CD4-positive, alpha-beta T cell treated with Interleukin-2 at 100 ng/mL for 4 hours (primary cell): ENCODE data around the gene CFAP73.

Experiments
- DNase-seq: peaks from one replicate; pipeline ENCODE4 v3.0.0-alpha.2; 2020; ENCODE audit warnings: low spot score

The CFAP73 gene

DNA sequence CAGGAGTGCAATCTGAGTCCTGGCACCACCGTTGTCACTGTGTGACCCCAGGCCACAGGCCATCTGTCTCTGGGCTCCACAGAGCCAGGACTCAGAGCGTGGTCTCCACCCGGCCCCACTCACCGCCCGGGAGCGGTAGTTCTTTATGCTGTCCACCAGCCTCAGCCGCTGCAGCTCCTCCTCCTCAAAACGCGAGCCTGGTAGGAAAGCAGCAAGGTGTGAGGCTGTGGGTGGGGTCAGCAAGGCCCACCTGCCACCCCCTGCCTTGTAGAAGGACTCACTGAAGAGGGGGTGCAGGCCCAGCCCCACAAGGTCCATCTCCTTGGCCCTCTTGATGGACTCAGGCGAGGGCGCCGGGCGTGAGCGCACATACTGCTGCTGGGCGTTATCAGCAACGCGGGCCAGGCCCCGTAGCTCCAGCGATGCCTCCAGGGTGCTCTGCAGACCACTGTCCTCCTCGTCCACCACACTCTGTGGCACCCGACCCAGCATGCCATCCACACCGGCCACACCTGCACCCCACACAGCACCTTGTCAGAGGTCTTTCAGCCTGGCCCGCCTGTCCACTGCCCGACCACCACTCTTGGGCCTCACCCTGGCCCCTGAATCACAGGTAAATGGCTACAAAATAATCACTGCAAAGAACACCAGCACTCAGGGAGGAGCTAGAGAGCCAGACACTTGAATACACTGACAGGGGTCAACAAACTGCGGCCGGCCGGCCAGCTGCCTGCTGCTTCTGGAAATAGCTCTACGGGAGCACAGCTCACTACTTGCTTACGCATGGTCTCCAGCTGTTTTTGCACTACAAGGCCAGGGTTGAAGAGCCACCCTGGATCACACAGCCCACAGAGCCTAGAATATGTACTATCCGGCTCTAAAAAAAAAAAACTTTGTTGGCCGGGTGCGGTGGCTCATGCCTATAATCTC, 16.3 kb downstream of the CFAP73 start:
- no peak for DNase-seq

DNA sequence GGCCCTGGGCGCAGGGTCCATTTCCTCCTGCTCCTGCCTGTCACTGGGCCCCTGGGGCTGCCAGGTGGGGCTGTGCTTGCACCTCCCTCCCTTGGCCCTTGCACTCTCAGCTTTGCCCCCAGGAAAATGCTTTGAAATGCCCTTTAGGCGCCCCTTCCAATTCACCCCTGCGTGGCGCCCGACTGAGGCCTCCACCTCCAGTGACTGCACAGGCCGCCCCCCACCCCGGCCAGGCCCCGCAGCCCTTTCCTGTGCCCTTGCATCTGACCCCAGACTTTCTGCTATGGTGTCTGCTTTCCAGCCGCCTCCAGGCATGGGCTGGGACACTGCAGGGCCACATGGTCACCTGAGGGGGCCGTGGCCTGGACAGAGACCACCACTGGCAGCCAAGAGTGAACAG, 18.3 kb downstream of the CFAP73 start:
- DNase-seq = no peak

DNA sequence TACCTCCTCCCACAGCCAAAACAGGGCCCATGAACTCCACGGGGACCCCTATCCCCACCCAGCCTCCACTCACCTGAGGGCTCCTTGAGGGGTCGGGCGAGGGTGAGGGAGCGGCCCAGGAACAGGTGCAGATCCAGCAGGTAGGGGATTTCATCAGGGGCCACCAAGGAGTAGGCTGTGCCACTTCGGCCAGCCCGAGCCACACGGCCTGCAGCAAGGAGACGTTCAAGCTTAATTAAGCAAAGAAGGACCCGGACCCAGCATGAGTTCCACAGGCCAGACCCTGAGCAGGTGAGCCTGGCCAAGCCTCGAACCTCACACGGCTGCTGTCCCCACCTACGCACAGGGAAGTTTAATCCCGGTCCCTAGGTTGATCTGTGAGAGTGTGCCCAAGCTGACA, 20.2 kb downstream of the CFAP73 start:
- no peak for DNase-seq

DNA sequence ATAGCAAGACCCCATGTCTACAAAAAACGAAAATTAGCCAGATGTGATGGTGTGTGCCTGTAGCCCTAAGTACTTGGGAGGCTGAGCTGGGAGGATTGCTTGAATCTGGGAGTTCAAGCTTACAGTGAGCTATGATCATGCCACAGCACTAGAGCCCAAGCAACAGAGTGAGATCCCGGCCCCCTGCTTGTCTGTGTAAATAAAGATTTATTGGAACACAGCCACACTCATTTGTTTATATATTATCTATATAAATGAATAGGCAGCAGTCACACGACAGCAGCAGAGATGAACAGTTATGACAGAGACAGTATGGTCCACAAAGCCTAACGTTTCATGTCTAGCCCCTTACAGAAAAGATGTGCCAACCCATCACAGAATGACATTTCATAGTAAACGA, 20.9 kb downstream of the CFAP73 start:
- no peak for DNase-seq

DNA sequence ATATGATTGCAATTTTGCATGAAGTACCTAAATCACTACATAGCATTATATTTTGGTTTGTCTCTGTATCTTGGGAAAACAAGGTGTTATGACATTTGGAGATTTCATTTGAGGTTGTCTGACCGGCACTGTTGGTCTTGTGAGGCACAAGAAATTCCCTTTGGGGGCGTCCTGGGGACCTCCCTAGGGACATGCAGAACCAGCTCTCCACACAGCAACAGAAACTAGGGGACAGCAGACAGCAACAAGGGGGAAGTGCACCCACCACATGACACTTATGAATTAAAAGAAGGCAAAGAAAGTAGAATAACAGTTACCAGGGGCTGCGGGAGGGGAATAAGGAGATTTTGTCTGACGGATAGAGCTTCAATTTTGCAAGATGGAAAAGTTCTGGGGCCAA, 21.4 kb downstream of the CFAP73 start:
- DNase-seq = no peak

DNA sequence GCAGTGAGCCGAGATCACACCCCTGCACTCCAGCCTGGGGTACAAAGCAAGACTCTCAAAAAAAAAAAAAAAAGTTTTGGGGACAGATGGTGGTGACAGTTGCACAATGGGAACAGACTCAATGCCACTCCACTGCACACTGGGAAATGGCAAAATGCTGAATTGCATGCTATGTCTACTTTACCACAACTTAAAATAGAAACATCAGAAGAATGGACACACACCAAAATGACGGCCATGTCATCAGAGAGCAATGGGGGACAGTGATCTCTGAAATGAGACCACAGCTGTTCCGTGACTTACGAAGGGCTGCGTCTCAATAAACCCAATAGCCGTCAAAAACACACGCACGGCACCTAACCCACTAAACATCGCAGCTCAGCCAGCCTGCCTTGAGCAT, 22.0 kb downstream of the CFAP73 start:
- no peak for DNase-seq

DNA sequence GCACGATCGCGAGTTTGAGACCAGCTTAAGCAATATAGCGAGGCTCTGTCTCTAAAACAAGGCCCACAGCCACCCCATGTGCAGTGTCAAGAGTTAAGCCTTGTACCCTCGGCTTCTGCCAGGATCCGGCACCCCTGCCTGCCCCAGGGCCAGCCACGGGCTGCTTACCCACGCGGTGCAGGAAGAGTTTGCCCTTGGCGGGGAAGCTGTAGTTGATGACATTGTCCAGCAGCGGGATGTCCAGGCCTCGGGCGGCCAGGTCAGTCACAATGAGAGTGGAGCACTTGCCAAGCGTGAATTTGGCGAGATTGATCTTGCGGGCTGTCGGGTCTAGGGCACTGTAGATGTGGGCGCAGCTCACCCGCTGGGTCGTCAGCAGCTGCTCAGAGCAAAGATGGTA, 22.7 kb downstream of the CFAP73 start:
- no peak for DNase-seq

DNA sequence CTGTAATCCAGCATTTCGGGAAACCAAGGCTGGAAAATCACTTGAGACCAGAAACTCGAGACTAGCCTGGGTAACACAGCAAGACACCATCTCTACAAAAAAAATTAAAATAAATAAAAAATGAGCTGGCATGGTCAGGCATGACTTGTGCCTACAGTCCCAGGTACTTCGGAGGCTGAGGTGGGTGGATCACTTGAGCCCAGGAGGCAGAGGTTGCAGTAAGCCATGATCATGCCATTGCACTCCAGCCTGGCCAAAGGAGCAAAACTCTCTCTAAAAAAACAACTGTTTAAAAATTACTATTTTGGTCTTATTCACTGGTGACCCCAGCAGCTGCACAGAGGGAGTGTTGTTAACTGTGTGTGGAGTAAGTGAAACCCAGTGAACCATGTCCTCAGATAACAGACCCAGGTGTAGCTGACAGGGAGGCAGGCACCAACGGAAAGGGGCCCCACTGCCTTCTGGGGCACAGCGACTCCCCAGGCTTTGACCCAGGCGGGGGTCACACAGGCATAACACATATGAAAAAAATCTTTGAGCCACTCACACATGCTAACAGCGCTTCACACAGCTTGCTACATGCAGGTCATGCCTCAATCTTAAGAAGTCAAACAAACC, 23.7 kb downstream of the CFAP73 start:
- no peak for DNase-seq

DNA sequence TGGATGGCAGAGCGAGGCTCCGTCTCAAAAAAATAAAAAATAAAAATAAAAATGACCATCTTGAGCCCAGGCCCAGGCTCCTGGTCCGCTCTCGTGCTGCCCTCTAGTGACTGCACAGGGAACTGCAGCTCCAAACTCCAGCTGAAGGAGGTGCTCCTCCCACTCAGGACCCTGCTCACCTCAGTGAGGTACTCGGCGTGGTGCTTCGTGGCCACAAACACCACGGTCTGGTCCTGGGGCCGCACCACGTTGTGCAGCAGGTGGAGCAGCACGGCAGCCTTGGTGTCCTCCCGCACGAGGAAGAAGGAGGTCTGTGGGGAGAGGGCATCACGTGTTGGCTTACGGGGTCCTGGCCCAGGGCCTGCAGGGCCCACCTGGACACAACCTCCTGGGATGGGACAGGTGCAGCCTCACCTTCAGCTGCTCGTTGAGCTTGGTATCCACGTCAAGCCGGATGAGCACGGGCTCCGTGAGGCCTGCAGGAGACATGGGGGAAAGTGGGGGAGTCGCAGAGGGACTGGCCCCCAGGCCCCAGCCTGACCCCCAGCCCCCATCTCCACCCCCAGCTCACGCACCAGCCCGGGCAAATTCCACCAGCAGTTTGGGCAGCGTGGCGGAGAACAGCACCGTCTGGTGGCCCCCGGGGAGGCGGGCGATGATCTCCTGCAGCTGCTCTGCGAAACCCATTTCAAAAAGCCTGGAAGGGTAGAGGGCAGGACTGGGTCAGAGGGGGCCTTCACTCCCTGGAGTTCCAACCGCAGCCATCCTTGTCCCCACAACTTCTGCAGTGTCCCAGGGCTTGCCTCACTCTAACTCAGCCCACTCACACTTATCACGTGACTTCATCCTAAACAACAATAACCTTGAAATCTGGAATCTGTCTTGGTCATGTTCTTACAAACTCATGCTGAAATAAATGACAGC, 25.2 kb downstream of the CFAP73 start:
- peak; percentile 81 for DNase-seq

DNA sequence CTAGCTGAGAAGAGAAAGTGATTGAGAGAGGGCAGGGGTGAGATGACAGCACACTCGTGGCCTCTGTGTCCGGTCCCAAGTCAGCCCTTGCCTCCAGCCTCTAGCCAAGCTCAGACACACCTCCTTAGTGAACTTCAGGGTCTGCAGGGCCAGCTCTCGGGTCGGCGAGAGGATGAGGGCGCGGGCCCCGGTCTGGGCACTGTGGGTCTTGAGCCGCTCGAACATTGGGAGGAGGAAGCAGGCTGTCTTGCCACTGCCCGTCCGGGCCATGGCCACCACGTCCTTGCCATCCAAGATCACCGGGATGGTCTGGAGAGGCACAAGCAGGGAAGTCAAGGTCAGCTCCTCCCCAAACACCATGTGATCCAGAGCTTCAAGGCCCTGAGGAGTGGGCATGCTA, 29.5 kb downstream of the CFAP73 start:
- DNase-seq = no peak

DNA sequence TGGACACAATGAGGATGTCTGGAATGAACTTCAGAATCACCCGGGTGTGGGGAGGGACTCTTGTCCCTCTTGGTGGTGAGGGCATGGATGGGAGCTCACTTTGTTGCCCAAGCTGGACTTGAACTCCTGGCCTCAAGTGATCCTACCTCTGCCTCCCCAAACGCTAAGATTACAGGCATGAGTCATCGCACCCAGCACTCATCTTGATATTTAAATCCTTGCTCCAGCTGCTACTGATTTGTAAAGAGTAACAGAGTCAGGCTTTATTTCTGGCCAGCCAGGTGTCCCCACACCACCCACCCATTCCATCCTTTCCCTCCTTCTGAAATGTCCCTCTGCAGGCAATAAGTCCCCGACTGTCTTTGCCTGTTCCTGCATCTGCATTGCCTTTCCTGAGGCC, 30.8 kb downstream of the CFAP73 start:
- DNase-seq = no peak

DNA sequence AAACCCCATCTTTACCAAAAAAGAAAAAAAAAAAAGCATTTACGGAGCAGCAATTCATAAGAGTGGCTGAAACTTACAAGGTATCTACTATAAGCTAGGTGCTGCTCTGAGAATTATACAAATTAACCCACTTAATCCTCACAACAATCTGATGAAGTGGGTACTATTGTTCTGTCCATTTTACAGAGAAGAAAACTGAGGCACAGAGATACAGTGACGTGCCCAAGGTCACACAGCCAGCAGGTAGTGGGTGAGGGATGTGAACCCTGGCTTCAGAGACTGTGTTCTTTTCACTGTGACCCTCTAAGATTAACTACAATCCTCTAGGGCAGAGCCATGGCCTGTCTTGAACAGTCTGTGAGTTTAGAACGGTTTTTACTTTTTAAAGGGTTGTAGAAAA, 32.5 kb downstream of the CFAP73 start:
- DNase-seq = no peak

DNA sequence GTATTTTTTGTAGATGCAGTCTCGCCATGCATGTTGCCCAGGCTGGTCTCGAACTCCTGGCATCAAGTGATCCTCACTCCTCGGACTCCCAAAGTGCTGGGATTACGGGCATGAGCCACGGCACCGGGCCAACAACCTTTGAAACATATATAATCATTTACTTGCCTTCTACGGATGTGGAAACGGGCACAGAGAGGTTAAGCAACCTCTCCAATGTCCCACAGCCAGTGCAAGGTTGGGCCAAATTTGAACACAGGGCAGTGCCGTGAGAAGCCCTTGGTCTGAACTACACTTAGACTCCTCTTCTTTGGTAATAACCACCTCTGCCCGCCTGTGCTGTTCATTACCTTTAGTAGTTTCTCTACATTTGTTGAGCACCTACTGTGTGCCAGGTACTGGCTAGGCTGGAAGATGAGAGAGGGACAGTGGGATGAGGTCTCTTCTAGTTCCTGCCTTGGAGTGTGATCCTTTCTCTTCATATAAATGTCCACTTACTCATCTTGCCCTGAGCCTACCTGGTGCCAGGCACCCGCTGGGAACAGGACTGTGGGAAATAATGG, 33.6 kb downstream of the CFAP73 start:
- DNase-seq = no peak

DNA sequence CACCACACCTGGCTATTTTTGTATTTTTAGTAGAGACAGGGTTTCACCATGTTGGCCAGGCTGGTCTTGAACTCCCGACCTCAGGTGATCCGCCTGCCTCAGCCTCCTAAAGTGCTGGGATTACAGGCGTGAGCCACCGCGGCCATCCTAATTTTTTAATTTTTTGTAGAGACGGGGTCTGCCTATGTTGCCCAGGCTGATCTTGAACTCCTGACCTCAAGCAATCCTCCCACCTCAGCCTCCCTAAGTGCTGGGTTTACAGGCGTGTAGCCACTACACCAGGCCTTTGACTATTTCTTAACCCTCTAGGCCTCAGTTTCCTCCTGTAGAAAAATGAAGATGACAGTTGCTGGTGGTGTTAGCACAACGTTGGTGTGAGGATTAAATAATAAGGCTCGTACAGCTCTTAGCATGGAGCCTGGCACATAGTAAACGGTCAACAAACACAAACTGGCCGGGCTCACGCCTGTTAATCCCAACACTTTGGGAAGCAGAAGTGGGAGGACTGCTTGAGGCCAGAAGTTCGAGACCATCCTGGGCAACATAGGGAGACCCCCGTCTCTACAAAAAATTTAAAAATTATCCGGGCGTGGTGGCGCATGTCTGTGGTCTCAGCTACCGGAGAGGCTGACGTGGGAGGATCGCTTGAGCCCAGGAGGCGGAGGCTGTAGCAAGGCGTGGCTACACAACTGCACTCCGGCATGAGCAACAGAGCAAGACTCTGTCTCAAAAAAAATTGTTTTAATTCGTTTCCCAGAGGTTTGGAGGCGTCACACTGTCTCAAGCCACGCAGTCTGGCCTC, 34.8 kb downstream of the CFAP73 start:
- DNase-seq = no peak

DNA sequence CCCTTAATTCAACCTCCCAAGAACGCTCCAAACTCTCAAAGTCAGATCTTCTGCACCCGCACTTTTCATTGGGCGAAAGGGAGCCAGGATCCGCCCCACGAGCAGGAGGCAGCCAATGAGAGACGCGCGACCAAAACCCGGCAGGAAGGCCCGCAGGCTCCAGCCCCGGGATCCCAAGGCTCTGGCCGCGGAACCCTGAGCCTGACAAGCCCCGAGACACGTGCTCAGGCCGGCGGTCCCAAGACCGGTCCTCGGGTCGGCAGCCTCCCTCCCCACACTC, 35.3 kb downstream of the CFAP73 start:
- DNase-seq = peak; percentile 91

DNA sequence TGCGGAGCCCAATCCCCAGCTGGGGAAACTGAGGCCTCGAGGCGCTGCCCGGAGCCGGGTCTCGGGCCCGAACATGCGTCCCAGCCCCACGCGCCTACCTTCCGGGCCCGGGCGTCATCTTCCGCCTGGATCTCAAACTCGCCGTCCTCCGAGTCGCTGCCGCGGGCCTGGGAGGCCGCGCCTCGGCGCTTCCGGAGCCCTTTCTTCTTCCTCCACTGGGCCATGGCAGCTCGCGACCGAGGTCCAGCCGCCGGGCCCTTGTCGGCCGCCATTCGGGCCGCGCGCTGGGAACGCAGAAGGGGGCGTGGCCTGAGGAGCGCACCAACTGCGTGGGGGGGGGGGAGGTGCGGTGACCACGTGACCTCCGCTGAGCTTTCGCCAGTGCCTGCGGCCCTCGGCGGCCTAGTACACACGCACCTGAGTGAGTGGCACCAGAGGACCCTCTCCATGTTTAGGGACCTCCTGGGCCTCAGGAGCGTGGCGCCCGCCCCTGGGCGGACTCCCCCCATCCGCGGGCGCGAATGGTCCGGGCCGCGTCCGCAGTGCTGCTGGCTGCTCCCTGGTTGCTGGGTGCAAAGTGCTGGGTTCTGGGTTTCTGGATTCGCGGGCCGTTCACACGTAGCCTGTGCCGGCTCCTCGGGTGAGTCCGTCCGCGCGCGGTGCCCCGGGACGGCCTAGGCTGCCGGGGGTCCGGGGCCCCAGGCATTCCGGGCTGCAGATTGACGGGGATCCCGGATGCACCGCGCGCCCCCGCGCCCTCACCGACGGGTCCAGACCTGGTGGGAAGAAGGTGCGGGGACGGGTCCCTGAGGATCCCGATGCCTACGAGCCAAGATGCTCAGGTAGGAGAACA, 35.9 kb downstream of the CFAP73 start, which contains the start of the genes DDX54 and RITA1:
Gene DDX54, minus strand, starts transcription at position 299 of the 853 bp plus-strand sequence. Its CDS starts 27 bp downstream, at position 272.
Gene RITA1, plus strand, starts transcription at position 542 of the 853 bp plus-strand sequence. CDS start 1,026 bp downstream, outside the sequence.
- peak; percentile 78 for DNase-seq

DNA sequence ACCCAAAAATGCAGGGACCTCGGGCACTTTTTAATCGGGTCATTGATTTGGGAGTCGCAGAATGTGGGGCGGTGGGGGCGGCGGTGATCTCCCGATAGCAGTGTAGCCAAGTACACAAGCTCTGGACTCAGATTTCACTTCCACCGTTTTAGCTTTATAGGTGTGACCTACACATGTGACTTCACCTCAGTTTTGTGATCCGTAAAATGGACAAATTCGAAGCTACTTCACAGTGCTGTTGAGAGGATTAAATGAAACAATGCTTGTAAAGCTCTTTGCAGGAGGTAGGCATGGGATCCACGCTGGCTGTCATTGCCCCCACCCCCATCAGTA, 36.5 kb downstream of the CFAP73 start:
- no peak for DNase-seq

DNA sequence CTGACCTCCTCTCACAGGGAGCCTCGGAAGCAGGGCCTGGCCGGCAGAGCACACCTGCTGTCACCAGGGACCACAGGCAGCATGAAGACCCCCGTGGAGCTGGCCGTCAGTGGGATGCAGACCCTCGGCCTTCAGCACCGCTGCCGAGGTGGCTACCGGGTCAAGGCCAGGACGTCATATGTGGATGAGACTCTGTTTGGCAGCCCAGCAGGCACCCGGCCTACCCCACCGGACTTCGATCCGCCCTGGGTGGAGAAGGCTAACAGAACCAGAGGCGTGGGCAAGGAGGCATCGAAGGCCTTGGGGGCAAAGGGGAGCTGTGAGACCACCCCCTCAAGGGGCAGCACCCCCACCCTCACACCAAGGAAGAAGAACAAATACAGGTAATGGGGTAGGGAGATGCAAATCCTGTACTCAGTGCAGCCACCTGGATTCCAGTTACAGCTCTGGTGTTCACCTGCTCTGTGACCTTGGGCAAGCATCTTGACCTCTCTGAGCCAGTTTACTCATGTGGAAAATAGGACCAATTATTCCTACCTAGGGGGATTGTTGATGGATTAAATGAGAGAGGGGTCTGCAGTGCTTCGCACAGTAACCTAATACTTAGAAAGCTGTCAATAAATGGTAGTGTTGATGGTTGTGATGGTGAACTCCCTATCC, 37.3 kb downstream of the CFAP73 start:
- DNase-seq = no peak

DNA sequence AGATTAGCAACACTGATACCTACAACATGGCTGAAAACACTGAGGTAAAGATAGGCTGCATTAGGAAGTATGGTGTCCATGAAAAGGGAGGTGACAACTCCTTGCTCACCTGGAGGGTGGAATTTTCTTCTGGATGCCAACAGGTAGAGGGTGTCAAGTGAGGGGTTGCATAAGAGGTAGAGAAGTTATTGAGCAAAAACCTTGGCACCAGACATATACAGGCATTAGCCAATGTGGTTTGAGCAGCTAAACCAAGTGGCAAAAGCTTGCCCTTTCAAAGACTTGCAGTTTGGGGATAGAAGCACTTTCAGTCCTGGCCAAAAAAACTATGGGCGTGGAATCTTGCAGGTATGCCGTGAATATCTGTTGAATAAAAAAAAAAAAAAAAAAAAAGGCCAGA, 39.8 kb downstream of the CFAP73 start:
- no peak for DNase-seq

DNA sequence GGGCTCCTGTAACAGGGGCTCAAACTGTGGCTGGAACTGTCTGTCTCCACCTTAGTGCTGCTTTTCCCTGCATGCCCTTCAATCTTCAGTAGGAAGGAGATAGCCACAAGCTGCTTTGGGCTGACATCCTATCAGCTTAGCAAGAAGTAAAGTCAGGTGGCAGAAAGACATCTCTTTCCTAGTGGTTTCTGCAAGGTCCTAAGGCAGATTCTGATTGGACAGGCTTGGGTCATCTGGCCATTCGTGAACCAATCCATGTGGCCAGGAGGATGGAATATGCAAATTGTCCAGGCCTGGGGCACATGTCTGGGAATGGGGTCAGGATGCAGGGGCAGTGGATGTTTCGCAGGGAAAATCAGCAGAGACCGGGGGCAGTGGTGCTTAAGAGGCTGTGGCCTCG, 41.2 kb downstream of the CFAP73 start:
- DNase-seq = no peak
